Liver (tissue), 9 donors: Measurements from ENCODE around the gene SPATA32. TPM values are rescaled to one million over a fixed set of nuclear protein-coding genes. Genes with fewer than 3 reads are reported as not detected.

Source experiments
- DNase-seq: peaks from one replicate; pipeline ENCODE4 v3.0.0-alpha.2; 2017; ENCODE audit warnings: low spot score
- H3K27ac ChIP-seq, 2 donors: one replicate each; pipeline ENCODE4 v1.7.0; 2013; ENCODE audit warnings: inconsistent platforms in 2 of 2, low read length in 2 of 2, control low read depth in 1 of 2, low read depth in 1 of 2, mild to moderate bottlenecking in 1 of 2
- H3K27me3 ChIP-seq, 4 donors: one replicate each; pipeline versions ENCODE4 v1.6.1 to v1.7.0; 2013; ENCODE audit warnings: low read length in 3 of 4, inconsistent platforms in 1 of 4, mild to moderate bottlenecking in 1 of 4, moderate library complexity in 1 of 4; ENCODE audit not compliant: control insufficient read depth in 4 of 4, insufficient read depth in 4 of 4
- H3K36me3 ChIP-seq, 4 donors: one replicate each; pipeline versions ENCODE4 v1.6.1 to v1.7.0; 2013; ENCODE audit warnings: low read length in 3 of 4, mild to moderate bottlenecking in 3 of 4, low read depth in 1 of 4, moderate library complexity in 1 of 4; ENCODE audit not compliant: control insufficient read depth in 4 of 4, insufficient read depth in 3 of 4
- H3K4me1 ChIP-seq, 4 donors: one replicate each; pipeline versions ENCODE4 v1.6.1 to v1.7.0; 2013; ENCODE audit warnings: low read length in 3 of 4, mild to moderate bottlenecking in 3 of 4, moderate library complexity in 1 of 4; ENCODE audit not compliant: control insufficient read depth in 4 of 4, insufficient read depth in 4 of 4
- H3K4me3 ChIP-seq, 3 donors: one replicate each; pipeline versions ENCODE4 v1.6.1 to v1.7.0; 2013; ENCODE audit warnings: low read length in 3 of 3, control low read depth in 1 of 3, low read depth in 1 of 3, mild to moderate bottlenecking in 1 of 3
- H3K9ac ChIP-seq, 2 donors: one replicate each; pipeline ENCODE4 v1.7.0; 2013; ENCODE audit warnings: low read length in 2 of 2, mild to moderate bottlenecking in 2 of 2, moderate library complexity in 2 of 2, control low read depth in 1 of 2, low read depth in 1 of 2
- H3K9me3 ChIP-seq, 4 donors: one replicate each; pipeline versions ENCODE4 v1.6.1 to v1.7.0; 2013; ENCODE audit warnings: low read length in 3 of 4; ENCODE audit not compliant: control insufficient read depth in 4 of 4
- EGR1 ChIP-seq, 2 donors: IDR thresholded peaks; 2 replicates each; pipeline ENCODE4 v1.6.1; 2016 to 2018; ENCODE audit warnings: antibody characterized with exemption in 2 of 2, low read depth in 2 of 2
- FOXA1 ChIP-seq: IDR thresholded peaks from 2 replicates; pipeline ENCODE4 v1.6.1; 2016; ENCODE audit warnings: antibody characterized with exemption
- GABPA ChIP-seq, 2 donors: IDR thresholded peaks in 1 of 2; conservative IDR thresholded peaks in 1 of 2; 2 replicates each; pipeline ENCODE4 v1.6.1; 2016; ENCODE audit warnings: antibody characterized with exemption in 2 of 2, mild to moderate bottlenecking in 1 of 2, moderate library complexity in 1 of 2
- HNF4A ChIP-seq, 2 donors: conservative IDR thresholded peaks; 2 replicates each; pipeline ENCODE4 v1.6.1; 2016; ENCODE audit warnings: antibody characterized with exemption in 2 of 2, mild to moderate bottlenecking in 2 of 2
- HNF4G ChIP-seq: IDR thresholded peaks from 2 replicates; pipeline ENCODE4 v1.6.1; 2016; ENCODE audit warnings: antibody characterized with exemption
- JUND ChIP-seq, 2 donors: IDR thresholded peaks; 2 replicates each; pipeline ENCODE4 v1.6.1; 2016; ENCODE audit warnings: antibody characterized with exemption in 2 of 2
- NR2F2 ChIP-seq: IDR thresholded peaks from 2 replicates; pipeline ENCODE4 v1.6.1; 2016; ENCODE audit warnings: antibody characterized with exemption
- RAD21 ChIP-seq, 2 donors: IDR thresholded peaks; 2 replicates each; pipeline ENCODE4 v1.6.1; 2016; ENCODE audit warnings: antibody characterized with exemption in 2 of 2, mild to moderate bottlenecking in 2 of 2
- RXRA ChIP-seq, 2 donors: IDR thresholded peaks; 2 replicates each; pipeline ENCODE4 v1.6.1; 2017 to 2018; ENCODE audit warnings: antibody characterized with exemption in 2 of 2, mild to moderate bottlenecking in 1 of 2
- SP1 ChIP-seq: IDR thresholded peaks from 2 replicates; pipeline ENCODE4 v1.6.1; 2018; ENCODE audit warnings: antibody characterized with exemption, mild to moderate bottlenecking
- TAF1 ChIP-seq: conservative IDR thresholded peaks from 2 replicates; pipeline ENCODE4 v1.6.1; 2016; ENCODE audit warnings: antibody characterized with exemption, mild to moderate bottlenecking
- YY1 ChIP-seq: IDR thresholded peaks from 2 replicates; pipeline ENCODE4 v1.6.1; 2016; ENCODE audit warnings: antibody characterized with exemption, mild to moderate bottlenecking
- WGBS: extraction: QIAGEN DNeasy Blood & Tissue Kit; methylation state at CpG from one replicate; pipeline ENCODE4 v1.1.7; 2013; 5-methylcytosine and 5-hydroxymethylcytosine counted together
- polyA plus RNA-seq, 2 donors: library from polyadenylated mRNA; stranded (reverse) in 1 of 2; unstranded in 1 of 2; fragments of 200-250 nt in 1 of 2; fragments of >200 nt in 1 of 2; fragmentation: Nextera tagmentation in 1 of 2; extraction: Ambion mirVana in 1 of 2; gene quantifications; one replicate each; pipeline versions ENCODE4 v1.2.1 to v1.2.3, GENCODE V29; 2013 to 2015
- total RNA-seq, 2 donors: library from RNA; depleted of rRNA; stranded (reverse); fragments of >200 nt; gene quantifications; one replicate each; pipeline ENCODE4 v1.2.3, GENCODE V29; 2014
- TF ChIP-seq, protein P1 (sequence below): IDR thresholded peaks from 2 replicates; pipeline ENCODE4 v1.6.1; 2016; ENCODE audit warnings: antibody characterized with exemption
- TF ChIP-seq, protein P2 (sequence below): fragments of 150-350 bp; IDR thresholded peaks from 2 replicates; pipeline ENCODE4 v1.5.1; 2017; ENCODE audit warnings: improper control_type of control experiment, low read depth, low read length; ENCODE audit not compliant: missing input control
- TF ChIP-seq, protein P3 (sequence below): IDR thresholded peaks from 2 replicates; pipeline ENCODE4 v1.6.1; 2016; ENCODE audit warnings: antibody characterized with exemption
- TF ChIP-seq, protein P4 (sequence below): IDR thresholded peaks from 2 replicates; pipeline ENCODE4 v1.6.1; 2016; ENCODE audit warnings: antibody characterized with exemption
- TF ChIP-seq, protein P5 (sequence below): IDR thresholded peaks from 2 replicates; pipeline ENCODE4 v1.6.1; 2016; ENCODE audit warnings: antibody characterized with exemption, mild to moderate bottlenecking
- donor health status: healthy.
- donor health status: healthy.
- donor health status: healthy.
- donor health status: healthy.
- donor health status: healthy.

SPATA32 gene
- total and polyA plus RNA-seq, 4 donors, result not detected

DNA sequence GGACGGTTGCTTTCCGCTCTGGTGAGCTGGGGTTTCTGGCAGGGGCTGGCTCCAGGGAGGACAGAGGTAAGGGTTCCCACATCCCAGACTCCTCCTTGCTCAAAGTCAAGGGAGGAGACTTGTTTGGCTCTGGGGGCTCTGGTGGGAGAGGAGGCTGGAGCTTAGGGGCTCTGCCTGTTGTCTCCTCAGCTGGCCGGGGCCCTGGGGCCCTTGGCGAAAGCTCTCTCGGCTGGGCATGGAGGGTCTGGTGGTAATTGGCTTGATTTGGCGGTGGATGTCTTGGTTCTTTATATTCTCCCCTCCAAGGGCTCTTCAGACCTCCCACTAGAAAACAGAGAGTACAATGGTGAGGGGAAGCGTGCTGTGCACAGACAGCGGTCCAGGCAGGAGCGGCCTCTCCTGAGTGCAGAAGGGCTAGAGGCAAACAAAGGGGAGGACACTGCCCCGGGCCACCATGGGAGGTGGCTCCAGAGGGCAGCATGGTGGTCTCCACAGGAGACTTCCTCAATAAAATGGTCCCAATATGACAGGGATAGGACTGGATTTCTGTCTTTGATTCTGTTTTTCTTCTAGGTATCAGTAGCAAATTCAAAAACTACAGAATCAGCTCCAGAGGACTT is 5.7 kb upstream of the SPATA32 start:
- DNase-seq, result no peak
- H3K27ac ChIP-seq, result no peak overlapping the region
- H3K36me3 ChIP-seq, result peaks cover 24 to 65% (median 46%) of the 10 kb centered on the region in 4 donors
- no peaks in the 10 kb centered on the region for H3K27me3 ChIP-seq
- H3K4me1 ChIP-seq, result peaks cover 2 to 16% (median 8%) of the 10 kb centered on the region in 4 donors
- WGBS, result 97% methylated on average over 10 of the region's 10 CpGs
- H3K9ac ChIP-seq, result no peak overlapping the region
- H3K9me3 ChIP-seq, result no peaks in the 10 kb centered on the region
- no peak overlapping the region for H3K4me3 ChIP-seq
- TF ChIP-seq SP1, result no peak
- TF ChIP-seq, protein P1, sequence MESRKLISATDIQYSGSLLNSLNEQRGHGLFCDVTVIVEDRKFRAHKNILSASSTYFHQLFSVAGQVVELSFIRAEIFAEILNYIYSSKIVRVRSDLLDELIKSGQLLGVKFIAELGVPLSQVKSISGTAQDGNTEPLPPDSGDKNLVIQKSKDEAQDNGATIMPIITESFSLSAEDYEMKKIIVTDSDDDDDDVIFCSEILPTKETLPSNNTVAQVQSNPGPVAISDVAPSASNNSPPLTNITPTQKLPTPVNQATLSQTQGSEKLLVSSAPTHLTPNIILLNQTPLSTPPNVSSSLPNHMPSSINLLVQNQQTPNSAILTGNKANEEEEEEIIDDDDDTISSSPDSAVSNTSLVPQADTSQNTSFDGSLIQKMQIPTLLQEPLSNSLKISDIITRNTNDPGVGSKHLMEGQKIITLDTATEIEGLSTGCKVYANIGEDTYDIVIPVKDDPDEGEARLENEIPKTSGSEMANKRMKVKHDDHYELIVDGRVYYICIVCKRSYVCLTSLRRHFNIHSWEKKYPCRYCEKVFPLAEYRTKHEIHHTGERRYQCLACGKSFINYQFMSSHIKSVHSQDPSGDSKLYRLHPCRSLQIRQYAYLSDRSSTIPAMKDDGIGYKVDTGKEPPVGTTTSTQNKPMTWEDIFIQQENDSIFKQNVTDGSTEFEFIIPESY, result no peak
- TF ChIP-seq, protein P2, sequence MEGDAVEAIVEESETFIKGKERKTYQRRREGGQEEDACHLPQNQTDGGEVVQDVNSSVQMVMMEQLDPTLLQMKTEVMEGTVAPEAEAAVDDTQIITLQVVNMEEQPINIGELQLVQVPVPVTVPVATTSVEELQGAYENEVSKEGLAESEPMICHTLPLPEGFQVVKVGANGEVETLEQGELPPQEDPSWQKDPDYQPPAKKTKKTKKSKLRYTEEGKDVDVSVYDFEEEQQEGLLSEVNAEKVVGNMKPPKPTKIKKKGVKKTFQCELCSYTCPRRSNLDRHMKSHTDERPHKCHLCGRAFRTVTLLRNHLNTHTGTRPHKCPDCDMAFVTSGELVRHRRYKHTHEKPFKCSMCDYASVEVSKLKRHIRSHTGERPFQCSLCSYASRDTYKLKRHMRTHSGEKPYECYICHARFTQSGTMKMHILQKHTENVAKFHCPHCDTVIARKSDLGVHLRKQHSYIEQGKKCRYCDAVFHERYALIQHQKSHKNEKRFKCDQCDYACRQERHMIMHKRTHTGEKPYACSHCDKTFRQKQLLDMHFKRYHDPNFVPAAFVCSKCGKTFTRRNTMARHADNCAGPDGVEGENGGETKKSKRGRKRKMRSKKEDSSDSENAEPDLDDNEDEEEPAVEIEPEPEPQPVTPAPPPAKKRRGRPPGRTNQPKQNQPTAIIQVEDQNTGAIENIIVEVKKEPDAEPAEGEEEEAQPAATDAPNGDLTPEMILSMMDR, result no peak
- TF ChIP-seq FOXA1, result no peak
- TF ChIP-seq, protein P3, sequence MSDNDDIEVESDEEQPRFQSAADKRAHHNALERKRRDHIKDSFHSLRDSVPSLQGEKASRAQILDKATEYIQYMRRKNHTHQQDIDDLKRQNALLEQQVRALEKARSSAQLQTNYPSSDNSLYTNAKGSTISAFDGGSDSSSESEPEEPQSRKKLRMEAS, result no peak
- TF ChIP-seq, protein P4, sequence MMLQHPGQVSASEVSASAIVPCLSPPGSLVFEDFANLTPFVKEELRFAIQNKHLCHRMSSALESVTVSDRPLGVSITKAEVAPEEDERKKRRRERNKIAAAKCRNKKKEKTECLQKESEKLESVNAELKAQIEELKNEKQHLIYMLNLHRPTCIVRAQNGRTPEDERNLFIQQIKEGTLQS, result no peak
- TF ChIP-seq TAF1, result no peak
- TF ChIP-seq NR2F2, result no peak
- no peak for TF ChIP-seq RXRA (IDR thresholded peaks at IDR 0.05)
- TF ChIP-seq EGR1 (IDR thresholded peaks at IDR 0.05; ENCODE audit: low read depth in 2 of 2), result no peak
- TF ChIP-seq HNF4A (conservative IDR thresholded peaks at IDR 0.05), result no peak
- TF ChIP-seq, protein P5, sequence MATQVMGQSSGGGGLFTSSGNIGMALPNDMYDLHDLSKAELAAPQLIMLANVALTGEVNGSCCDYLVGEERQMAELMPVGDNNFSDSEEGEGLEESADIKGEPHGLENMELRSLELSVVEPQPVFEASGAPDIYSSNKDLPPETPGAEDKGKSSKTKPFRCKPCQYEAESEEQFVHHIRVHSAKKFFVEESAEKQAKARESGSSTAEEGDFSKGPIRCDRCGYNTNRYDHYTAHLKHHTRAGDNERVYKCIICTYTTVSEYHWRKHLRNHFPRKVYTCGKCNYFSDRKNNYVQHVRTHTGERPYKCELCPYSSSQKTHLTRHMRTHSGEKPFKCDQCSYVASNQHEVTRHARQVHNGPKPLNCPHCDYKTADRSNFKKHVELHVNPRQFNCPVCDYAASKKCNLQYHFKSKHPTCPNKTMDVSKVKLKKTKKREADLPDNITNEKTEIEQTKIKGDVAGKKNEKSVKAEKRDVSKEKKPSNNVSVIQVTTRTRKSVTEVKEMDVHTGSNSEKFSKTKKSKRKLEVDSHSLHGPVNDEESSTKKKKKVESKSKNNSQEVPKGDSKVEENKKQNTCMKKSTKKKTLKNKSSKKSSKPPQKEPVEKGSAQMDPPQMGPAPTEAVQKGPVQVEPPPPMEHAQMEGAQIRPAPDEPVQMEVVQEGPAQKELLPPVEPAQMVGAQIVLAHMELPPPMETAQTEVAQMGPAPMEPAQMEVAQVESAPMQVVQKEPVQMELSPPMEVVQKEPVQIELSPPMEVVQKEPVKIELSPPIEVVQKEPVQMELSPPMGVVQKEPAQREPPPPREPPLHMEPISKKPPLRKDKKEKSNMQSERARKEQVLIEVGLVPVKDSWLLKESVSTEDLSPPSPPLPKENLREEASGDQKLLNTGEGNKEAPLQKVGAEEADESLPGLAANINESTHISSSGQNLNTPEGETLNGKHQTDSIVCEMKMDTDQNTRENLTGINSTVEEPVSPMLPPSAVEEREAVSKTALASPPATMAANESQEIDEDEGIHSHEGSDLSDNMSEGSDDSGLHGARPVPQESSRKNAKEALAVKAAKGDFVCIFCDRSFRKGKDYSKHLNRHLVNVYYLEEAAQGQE, result no peak
- no peak for TF ChIP-seq HNF4G
- no peak for TF ChIP-seq GABPA (IDR thresholded peaks at IDR 0.05 in 1 of 2, conservative IDR thresholded peaks at IDR 0.05 in 1 of 2)
- no peak for TF ChIP-seq RAD21 (IDR thresholded peaks at IDR 0.05)
- no peak for TF ChIP-seq JUND (IDR thresholded peaks at IDR 0.05)
- TF ChIP-seq YY1, result no peak
